ENCODE data around the gene TGM1. TPM values are rescaled to one million over a fixed set of nuclear protein-coding genes. Genes with fewer than 3 reads are reported as not detected.

TGM1 gene
- total RNA-seq, 2 donors from 2014 or later, result 0.40 to 3.9 TPM

DNA sequence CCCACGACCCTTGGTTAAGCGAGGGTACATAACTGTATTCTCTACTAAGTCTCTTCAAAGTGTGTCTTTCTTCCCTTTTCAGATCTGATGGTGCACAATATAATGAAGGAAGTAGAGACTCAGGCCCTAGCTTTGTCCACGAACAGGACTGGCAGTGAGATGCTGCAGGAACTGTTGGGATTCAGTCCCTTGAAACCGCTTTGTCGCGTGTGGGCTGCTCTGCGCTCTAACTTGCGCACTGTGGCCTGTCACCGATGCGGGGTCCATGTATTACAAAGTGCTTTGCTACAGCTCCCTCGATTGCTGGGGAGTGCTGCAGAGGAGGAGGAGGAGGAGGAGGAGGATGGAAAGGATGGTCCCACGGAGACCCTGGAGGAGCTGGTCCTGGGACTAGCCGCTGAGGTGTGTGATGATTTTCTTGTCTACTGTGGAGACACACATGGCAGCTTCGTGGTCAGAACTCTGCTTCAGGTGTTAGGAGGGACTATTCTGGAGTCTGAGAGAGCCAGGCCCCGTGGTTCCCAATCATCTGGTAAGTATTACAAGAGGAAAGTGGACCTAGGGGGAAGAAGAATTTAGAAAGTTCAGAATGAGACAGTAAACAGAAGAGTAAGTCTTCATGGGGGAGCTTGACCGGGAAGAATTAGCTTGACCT is 37.5 kb upstream of the TGM1 start:
- Histone ChIP-seq H3K27ac (peak overlapping the region; percentile 88), H3K27me3 (no peaks in the 10 kb centered on the region), H3K9ac (ENCODE audit: low read depth in 2 of 2, low read length in 2 of 2) (peak overlapping the region; percentile 58 to 89), H3K4me1 (peaks cover 13% of the 10 kb centered on the region), H3K9me3 (no peaks in the 10 kb centered on the region), H3K4me3 (peak overlapping the region; percentile 92), H3K36me3 (peaks cover 17% of the 10 kb centered on the region)
- intact Hi-C loops (cut with DNase I), result no loop called here
- TF ChIP-seq, protein P1, sequence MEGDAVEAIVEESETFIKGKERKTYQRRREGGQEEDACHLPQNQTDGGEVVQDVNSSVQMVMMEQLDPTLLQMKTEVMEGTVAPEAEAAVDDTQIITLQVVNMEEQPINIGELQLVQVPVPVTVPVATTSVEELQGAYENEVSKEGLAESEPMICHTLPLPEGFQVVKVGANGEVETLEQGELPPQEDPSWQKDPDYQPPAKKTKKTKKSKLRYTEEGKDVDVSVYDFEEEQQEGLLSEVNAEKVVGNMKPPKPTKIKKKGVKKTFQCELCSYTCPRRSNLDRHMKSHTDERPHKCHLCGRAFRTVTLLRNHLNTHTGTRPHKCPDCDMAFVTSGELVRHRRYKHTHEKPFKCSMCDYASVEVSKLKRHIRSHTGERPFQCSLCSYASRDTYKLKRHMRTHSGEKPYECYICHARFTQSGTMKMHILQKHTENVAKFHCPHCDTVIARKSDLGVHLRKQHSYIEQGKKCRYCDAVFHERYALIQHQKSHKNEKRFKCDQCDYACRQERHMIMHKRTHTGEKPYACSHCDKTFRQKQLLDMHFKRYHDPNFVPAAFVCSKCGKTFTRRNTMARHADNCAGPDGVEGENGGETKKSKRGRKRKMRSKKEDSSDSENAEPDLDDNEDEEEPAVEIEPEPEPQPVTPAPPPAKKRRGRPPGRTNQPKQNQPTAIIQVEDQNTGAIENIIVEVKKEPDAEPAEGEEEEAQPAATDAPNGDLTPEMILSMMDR (IDR thresholded peaks at IDR 0.05), result no peak
- DNase-seq, result no peak

- Histone ChIP-seq H3K9me3 (no peaks in the 10 kb centered on the region), H3K27ac (peak within 1 kb of the TSS; percentile 88), H3K4me1 (peaks cover 13% of the 10 kb centered on the region), H3K36me3 (peaks cover 16% of the 10 kb centered on the region), H3K9ac (ENCODE audit: low read depth in 2 of 2, low read length in 2 of 2) (peak within 1 kb of the TSS; percentile 89 to 95), H3K27me3 (no peaks in the 10 kb centered on the region), H3K4me3 (peak within 1 kb of the TSS; percentile 92)
- TF ChIP-seq, protein P1 (IDR thresholded peaks at IDR 0.05), result no peak
- intact Hi-C loops (cut with DNase I), result no loop called here
- DNase-seq, result peak; percentile 96
These were observed 36.5 kb upstream of the TGM1 start, which contains the start of the genes DHRS1 and NOP9 for GRCh38 chr14:24299255-24300191. Gene DHRS1 (minus strand): TSS chr14:24299780. CDS start chr14:24299106, 674 bp downstream. Gene NOP9 (plus strand): TSS chr14:24299850. CDS start chr14:24299955, 105 bp downstream.

DNA sequence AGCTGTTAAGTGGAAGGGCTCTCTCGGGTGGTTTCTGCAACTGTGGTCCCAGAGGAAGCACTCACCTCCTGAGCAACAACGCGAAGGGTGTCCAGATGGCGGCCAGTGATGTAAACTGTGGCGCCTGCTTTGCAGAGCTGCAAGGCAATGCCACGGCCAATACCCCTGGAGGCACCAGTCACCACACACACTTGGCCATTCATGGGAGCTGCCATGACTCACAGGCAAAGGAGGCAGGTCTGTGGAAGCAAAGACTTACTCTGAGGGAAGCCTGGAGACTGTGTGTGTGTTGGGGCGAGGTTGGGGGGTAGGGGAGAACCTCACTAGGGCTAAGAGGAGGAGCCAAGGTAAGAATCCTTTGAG is 35.9 kb upstream of the TGM1 start:
- Histone ChIP-seq H3K9ac (ENCODE audit: low read depth in 2 of 2, low read length in 2 of 2) (peak overlapping the region; percentile 89 to 95), H3K36me3 (peaks cover 14% of the 10 kb centered on the region), H3K4me1 (peaks cover 13% of the 10 kb centered on the region), H3K9me3 (no peaks in the 10 kb centered on the region), H3K27me3 (no peaks in the 10 kb centered on the region), H3K4me3 (peak overlapping the region; percentile 92), H3K27ac (peak overlapping the region; percentile 88)
- intact Hi-C loops (cut with DNase I), result no loop called here
- DNase-seq, result peak; percentile 42
- TF ChIP-seq, protein P1 (IDR thresholded peaks at IDR 0.05), result no peak

DNA sequence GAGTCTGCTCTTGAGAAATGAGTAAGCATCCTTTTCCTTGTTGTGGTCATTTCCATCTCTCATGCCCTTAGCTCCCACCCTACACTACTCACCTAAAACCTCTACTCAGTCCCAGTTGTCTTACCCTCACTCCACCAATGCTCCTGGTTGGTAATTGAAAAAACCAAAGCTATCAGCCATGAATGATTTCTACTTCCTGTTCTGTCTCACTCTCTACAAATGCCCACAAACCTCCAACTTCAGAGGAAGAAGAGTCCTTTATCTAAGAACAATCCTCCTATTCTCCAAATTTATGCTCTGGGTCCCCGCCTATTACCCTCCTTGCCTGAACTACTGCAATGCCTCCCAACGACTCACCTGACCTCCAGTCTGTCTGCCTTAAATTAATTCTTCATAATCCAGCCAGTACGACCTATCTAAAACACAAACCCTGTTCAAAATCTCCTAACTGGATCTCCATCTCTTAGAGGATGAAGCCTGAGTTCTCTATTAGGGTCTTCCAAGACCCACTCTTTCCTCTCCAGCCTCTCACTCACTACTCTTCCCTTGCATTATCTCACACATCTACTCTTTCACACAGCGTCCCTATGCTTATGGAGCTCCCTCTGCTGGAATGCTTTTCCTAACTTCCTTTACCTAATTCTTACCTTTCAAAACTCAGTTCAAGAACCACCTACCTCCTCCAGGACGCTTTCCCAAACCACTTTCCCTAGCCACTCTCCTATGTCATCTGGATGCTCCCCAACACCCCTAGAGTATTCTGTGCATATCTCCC is 34.4 kb upstream of the TGM1 start:
- Histone ChIP-seq H3K36me3 (peaks cover 12% of the 10 kb centered on the region), H3K4me3 (no peak overlapping the region), H3K27me3 (no peaks in the 10 kb centered on the region), H3K9me3 (no peaks in the 10 kb centered on the region), H3K9ac (ENCODE audit: low read depth in 2 of 2, low read length in 2 of 2) (no peak overlapping the region), H3K27ac (no peak overlapping the region), H3K4me1 (peaks cover 13% of the 10 kb centered on the region)
- TF ChIP-seq, protein P1 (IDR thresholded peaks at IDR 0.05), result peak; percentile 42
- DNase-seq, result no peak
- intact Hi-C loops (cut with DNase I), result no loop called here
